NCI-H345 treated with DMSO at 0.1 percent for 48 hours (cell line): Measurements from ENCODE around the gene MAPK8.

Experiments used
- DNase-seq: peaks from one replicate; lab custom pipeline; 2025; ENCODE audit not compliant: unreplicated experiment; lab: John Stamatoyannopoulos, UW

The MAPK8 gene

DNA sequence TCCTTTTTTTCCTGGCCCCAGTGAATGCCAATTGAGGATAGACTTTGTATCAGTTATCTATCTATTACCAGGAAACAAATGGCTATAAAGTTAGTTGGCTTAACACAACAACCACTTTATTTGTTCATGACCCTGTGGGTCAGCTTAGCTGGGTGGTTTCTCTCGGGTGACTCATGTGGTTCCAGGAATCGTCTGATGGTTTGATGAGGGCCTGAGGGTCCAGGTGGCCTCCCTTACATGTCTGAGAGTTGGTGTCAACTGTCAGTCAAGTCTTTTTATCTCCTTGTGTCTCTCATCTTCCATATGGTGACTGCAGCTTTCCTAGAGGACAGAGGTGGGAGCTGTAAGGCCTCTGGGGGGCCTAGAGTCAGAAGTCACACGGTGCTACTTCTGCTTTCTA is 15.3 kb upstream of the MAPK8 start:
- no peak for DNase-seq

DNA sequence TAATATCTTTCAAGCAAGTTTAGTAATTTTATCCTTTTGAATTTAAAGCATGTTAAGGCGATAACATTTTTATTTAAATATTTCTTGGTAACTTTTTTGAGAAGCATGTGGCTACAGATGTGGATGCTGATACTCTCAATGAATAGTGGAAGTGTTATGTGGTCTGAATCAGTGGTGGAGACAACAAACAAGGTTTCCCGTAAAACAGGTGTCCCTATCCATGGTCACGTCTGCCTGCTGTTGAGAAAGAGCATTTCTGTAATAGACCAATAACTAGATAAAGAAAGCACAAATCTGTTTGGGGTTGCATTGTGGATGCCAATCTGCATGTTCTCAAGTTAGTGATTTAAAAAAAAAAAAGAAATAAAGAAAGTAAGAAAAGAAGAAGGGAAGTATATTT is 13.9 kb upstream of the MAPK8 start:
- no peak for DNase-seq

DNA sequence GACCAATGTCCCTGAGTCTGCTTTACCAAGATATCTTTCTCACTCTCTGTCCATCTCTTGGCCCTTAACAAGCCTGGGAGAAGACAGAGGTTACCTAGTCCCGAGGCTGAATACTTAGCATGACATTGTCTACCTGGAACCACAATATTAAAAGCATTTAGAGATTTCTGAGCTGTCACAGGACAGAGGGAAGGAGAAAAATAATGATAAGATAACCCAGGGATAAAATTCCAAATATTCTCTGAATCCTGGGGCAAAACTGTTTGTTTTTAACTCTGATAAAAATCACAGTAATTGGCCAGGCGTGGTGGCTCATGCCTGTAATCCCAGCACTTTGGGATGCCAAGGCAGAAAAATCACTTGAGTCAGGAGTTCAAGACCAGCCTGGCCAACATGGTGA is 12.0 kb upstream of the MAPK8 start:
- DNase-seq, result no peak

DNA sequence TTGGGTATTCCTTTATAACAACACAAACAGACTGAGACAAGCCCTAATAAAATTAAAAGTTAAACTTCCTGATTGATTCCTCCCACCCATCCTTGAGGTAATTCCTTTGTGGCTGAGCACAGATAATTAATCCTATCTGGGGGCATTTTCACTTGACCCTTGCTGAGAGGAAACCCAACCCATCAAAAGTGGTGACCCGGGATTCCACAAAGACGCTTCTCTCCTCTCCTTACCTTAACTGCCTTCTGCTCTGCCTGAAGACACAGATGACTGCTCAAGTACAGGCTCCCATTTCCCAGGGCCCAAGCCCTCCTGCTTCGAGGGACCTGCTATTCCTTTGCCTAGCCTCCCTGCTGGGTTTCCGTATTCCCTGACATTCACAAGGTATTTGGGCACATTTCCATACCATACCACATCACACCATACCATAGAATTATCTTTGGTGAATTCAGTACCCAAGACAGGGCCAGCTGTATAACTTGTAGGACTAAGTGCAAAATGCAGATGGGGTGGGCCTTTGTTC is 9.8 kb upstream of the MAPK8 start:
- no peak for DNase-seq

DNA sequence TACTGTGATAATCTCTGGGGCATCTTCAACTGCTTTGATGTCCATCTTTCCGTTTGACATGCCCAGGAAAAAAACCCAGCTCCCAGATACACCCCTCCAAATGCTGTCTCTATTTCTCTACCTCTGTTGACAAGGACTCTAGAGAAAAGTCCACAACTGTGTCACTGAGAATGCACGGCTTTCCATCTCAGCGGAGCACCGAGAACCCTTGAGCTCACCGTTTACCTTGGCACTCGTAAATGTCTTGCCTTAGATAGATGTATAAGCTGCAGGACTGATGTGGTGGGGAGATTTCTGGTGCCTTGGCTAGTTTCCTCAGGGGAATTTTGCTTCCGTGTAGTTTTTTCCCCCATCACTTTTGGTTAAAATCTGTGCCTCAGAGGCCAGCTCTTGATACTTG is 7.4 kb upstream of the MAPK8 start:
- DNase-seq, result no peak

DNA sequence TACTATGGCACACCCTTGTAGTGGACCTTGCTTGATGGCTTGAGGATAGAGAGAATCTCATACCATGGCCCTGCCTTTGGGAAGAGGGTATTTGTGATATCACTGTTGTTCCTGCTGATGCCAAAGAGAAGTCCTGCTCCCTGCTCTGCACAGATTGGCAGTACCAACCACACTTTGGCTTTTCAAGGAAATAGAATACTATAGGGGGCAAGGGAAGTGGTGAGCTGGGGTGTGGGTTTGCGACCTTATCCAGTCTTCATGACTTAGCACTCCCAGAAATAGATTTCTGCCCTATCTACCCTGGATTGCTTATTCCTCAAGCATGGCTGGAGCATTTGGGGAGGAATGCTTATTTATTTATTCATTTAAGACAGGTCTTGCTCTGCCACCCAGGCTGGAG is 6.8 kb upstream of the MAPK8 start:
- DNase-seq, result no peak

DNA sequence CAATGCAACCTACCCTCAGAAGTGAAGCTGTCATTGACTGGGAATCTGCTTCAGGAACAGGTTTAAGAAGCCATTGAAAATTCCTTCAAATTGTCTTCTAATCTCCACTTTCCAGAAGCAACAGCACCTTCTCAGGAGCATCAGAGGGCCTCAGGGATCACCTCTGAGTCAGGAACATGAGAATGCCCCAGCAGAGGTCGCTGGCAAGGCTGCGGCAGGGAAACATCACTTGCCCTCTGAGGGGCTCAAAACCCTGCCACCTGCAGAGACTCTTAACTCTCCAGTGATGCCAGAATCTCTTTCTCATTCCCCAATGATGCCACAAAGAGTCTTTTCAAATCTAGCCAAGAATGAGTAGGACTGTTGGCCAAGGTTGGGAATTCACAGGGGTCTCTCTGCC is 5.9 kb upstream of the MAPK8 start:
- no peak for DNase-seq

DNA sequence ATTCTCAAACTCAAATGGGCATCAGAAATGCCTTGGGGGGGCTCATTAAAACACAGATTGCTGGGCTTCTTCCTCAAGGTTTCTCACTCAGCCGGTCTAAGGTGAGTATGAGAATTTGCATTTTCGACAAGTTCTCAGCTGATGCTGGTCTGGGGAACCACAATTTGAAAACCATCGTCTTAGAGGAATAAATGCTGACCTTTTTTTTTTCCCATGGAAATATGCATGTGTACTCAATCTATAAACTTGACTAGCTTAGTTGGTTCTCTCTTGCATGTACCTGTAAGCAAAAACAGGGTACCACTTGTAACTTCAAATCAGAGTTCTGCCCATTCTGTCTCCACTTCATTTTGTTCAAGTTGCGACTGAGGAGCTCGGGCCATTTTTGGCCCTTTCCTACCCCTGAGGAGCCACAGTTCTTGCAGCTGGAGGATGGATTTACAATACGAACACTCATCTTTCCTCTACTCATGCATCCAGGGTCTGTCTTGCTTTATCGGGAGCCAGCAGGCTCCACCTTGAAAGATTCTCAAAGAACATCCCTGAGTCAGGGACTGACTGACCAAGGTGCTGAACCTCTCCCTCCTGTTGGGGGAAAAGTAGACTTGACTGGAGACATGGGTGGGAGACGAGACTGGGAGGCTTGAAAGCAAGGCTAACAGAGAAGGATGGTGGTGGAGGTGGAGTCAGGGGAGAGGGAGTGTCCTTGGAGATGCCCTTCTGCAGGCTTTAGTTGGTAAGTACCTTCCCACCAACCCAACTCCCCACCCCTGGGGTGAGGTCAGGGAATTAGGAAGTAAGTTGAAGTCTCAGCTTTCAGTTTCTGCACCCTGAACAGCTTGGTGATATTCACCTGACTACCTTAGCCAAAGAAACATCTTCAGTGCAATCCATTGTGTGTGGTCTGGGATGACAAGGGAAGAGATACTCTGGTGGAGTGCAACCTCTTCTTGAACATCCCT is 3.7 kb upstream of the MAPK8 start:
- no peak for DNase-seq

DNA sequence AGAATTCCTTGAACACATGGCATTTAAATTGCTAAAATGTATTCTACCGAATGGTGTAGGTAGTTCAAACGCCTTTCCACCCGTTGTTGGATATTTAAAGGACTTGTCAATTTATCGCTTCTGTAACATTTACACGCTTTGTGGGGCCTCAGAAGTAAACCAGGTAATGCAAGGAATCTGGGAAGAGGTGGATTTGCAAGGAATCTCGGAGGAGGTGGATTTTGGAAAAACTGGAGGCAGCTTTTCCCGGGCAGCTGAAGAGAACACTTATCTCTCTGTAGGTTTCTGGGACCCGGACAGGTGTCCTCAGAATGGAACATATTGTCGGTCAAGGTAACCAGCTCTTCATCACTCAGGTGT is 592 bp upstream of the MAPK8 start:
- DNase-seq, result no peak

DNA sequence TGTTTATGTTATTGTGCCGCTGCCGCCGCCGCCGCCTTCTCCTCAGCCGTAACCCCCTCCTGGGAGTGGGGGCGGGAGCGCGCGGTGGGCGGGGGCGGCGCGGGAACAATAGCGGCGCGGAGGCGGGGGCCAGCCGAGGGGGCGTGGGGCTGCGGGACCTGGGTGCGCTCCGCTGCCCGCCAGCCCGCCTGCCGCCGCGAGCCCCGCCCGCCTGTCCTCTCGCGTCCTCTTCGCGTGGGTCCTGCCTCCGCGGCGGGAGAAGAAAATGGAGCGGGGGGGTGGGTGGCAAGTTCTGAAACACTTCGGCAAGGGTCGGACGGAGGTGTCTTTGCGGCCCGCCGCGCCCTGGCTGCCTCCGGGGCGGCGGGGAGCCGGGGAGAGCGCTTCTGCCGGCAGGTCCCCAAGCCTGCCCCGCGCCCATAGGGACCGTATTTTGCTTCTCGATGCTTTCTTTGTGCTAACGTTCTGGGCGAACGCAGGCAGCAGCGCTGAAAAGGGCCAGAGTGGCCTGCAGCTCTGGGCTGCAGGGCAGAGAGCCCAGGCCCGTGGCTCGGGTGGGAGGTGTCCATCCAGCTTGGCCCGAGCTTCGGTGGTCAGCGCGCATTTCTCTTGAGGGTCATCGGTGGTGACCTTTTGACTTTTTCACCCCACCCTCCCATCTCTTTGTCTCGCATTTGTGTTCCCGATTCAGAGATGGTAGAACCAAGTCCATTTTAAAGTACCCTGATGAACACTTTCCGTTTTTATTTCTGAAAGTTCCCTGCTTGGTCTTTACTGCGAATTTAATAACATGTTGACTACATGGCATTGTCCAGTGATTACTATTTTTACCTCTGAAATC is 613 bp downstream of the MAPK8 start:
- no peak for DNase-seq

DNA sequence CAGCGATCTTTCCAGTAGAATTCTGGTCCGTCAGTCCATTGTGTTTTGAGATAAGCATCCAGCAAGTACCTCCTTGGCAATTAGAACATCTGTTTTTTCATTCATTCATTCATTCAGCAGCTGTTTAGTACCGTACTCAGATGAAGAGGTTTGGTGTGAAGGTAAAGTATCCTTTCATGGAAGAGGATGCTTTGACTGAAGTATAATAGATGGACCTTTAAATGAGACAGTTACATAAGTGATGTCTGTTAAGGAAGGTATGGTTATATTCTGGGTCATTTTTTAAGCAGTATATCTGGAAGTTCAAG is 1.2 kb downstream of the MAPK8 start:
- DNase-seq, result no peak

DNA sequence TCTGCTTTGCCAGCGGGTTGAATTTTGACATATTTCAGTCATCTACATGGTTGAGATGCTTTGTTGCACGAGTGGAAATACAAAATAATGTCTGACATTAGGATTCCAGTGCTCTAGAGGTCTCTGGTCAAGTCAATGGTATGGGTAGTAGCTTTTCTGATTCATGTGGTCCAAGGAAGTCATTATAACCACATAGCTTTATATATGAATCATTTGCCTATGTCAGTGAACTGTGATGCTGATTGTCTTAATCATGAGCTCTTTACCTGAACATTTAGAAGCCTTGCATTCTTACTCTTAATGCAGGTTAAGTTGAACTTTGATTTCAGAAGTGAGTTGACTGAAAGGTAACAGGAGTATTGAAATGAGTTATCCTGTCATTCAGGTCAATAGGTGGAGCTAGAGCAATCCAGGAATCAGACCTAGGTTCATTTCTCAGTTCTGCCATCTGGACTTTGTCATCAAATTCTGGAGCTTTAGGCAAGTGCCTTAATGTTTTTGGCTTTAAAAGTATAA is 3.3 kb downstream of the MAPK8 start:
- DNase-seq, result no peak

DNA sequence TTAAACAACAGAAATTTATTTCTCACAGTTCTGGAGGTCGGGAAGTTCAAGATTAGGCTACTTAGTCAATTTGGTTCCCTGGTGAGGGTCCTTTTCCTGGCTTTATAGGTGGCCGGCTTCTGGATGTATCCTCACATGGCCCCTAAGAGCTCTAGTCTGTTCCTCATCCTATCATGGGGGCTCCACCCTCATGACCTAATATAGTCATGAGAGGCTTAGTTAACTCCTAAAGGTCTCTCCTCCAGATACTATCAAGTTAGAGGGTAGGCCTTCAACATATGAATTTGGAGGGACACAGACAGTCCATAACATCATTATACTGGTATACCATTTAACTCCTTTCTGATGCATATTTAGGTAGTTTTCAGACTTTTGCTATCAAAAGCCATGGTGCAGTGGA is 7.6 kb downstream of the MAPK8 start:
- DNase-seq, result no peak

DNA sequence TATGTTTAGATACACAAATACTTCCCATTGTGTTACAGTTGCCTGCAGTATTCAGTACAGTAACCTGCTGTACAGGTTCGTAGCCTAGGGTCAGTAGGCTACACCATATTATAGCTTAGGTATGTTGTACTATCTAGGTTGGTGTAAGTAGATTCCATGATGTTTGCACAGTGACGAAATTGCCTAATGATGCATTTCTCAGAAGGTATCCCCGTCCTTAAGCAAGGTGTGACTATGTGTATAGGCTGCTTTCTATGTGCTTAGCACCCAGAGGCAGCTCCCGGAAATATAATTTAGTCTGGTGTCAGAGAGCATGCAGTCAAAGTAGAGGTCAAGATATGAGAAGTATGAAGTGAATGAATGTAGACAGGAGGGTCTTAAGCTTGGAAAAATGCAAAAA is 9.8 kb downstream of the MAPK8 start:
- DNase-seq, result no peak

DNA sequence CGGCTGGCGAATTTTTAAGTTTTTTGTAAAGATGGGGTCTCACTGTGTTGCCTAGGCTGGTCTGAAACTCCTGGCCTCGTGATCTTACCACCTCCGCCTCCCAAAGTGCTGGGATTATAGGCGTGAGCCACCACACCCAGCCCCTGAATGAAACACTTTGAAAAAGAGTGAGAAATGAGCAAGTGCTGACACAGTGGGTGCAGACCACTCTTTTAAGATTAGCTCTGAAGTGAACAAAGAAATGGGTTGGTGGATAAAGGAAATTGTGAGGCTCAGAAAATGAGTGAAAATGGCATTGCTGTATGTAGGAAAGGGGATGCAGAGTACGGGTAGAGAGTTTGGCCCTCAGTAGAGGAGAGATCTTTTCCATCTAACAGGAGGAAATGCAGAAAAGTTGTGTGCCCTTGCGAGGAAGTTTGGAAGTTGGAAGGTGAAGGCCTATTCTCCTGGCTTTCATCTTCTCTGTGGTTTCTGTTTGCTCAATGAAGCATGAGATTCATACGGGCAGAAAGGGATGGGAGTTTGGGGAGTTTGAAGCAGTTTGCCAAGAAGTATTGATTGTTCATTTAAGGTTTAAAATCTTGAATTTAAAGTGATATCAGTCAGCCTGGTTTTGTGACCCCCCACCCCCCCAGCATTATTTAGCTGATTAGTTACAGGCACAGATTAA is 11.0 kb downstream of the MAPK8 start:
- no peak for DNase-seq

DNA sequence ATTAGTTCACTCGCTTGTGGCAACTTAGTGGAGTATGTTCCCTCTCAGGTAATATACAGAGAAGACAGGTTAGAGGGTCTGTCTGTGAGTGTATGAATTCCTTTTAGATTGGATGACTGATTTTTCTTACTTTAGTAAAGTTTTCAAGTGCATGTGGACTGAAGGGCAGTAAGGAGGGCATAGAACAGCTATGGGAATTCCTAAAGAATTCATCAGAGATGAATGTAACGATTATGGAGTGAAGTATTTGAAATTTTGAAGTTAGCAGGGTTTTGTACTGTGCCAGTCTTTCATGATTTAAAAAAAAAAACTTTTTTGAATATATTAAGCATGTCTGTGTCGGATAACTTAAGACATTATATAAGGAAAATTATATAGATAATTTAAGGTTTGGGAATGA is 15.5 kb downstream of the MAPK8 start:
- DNase-seq, result no peak

DNA sequence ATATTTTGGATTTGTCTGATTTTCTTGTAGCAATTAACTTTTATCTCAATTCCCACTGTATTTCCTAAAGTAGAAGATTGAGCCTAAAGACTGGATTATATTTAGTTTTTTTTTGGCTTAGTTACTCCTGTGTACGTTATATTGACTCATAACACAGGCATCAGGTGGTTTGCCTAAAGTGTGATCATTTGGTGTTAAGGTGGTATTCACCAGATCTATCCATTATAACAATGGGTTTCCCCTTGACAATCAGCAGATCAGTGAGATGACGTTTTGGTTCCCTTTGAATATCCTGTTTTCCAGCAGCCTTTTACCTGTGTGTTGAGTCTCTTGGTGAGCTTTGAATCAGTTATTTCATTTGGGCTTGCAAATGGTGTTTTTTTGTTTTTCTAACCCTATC is 18.1 kb downstream of the MAPK8 start:
- DNase-seq, result no peak

DNA sequence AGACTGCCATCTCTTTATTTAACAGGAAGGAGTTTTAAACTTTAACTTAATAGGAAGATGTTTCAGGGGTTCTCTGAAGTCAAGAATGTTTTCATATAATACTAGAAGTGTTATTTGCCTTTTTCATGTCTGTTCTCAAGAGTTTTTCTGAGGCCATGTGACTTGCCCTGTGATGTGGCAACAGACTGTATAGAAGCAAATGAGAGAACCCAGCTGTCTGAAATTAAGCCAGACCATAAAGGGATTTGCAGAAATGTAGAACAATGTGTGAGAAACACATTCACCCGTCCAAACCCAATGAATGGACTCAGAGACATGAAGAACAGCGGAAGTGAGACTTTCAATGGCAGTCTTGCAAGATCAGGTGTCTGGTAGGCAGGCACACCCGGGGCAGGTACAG is 23.8 kb downstream of the MAPK8 start:
- DNase-seq, result no peak

DNA sequence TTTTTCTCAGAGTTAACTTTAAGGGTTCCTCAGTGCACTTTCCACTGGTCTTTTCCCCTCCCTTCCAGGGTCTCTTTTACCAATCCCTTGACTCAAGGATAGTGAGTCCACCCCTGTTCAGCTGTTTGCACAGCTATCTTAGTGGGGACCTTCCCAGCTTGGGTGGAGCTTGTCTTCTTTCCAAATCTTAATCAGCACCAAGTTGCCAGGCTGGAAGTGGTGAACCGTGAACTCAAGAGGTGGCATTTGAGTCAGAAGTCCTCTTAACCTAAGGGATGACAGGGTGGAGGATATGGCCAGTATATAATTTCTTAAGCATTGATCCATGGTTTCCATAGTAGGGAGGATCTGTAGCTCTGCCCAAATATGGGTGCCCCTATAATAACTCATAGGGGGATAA is 25.0 kb downstream of the MAPK8 start:
- DNase-seq, result no peak

DNA sequence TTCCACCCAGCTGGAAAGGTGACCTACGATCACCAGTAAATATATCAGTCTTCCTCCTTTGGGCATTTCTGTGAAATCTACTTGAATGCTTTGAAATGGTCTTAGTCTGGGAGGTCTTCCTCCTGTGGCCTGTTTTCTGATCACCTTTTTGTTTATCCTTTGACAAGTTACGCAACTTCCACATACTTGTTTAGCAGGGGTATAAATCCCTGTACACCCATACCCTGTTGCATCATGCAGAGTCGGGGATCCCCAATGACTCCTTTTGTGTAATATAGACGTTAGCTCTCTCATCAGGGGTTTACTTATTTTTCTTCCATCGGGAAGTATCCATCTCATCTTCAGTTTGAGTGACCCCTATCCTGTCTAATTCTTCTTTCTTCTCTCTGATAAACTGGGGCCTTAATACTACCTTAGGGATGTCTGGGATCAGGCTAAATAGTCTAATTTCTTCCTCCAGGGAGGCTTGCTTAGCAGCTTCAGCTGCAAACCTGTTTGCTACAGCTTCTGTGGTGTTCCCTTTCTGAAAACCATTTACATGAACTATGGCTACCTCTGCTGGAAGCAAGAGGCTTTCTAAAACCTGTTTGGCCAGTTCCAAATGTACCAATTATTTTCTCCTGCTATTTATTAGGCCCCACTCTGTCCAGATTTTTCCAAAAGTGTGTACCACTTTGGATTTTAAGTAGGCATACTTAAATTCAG is 25.8 kb downstream of the MAPK8 start:
- DNase-seq, result no peak

DNA sequence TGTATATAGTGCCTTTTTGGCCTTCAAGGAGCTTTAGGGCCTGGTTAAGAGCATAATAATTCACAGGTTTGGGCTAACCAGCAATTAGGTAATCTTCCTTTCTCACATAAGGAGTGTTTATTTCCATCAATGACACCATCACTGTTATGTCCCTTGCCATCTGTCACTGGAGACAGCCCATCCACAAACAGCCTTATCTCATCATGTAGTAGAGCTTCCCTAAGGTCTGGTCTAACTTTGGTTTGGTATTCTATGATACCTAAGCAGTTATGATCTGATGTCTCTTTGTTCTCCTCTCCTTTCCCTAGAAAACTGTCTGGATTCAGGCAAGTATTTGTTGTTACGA is 26.4 kb downstream of the MAPK8 start:
- no peak for DNase-seq
